Tibial nerve (tissue), 4 donors: ENCODE measurements around the gene DCUN1D2. TPM values are rescaled to one million over a fixed set of nuclear protein-coding genes. Genes with fewer than 3 reads are reported as not detected.
"Not testable (repeated sequence)": the region's sequence is repeated elsewhere in the genome, so short reads cannot be mapped to it uniquely, and the experiment has no call there.

Experiments
- DNase-seq, 2 donors: peaks; one replicate each; pipeline ENCODE4 v3.0.0-alpha.2; 2019; ENCODE audit warnings: low spot score in 2 of 2
- H3K27ac ChIP-seq, 4 donors: fragments of 200-600 bp; sonication (generic) in 3 of 4; one replicate each; pipeline ENCODE4 v1.5.1; 2017 to 2019; ENCODE audit warnings: mild to moderate bottlenecking in 1 of 4
- H3K27me3 ChIP-seq, 2 donors: fragments of 200-600 bp; sonication (generic) in 1 of 2; one replicate each; pipeline versions ENCODE4 v1.5.1 to v1.6.0; 2017 to 2019
- H3K36me3 ChIP-seq, 3 donors: fragments of 200-600 bp; sonication (generic); one replicate each; pipeline ENCODE4 v1.5.1; 2018 to 2019
- H3K4me1 ChIP-seq, 4 donors: fragments of 200-600 bp; sonication (generic) in 3 of 4; one replicate each; pipeline ENCODE4 v1.5.1; 2017 to 2019
- H3K4me3 ChIP-seq, 4 donors: fragments of 200-600 bp; sonication (generic) in 3 of 4; one replicate each; pipeline ENCODE4 v1.5.1; 2017 to 2019; ENCODE audit warnings: mild to moderate bottlenecking in 1 of 4, moderate library complexity in 1 of 4
- H3K9me3 ChIP-seq, 4 donors: fragments of 200-600 bp; sonication (generic) in 3 of 4; one replicate each; pipeline ENCODE4 v1.5.1; 2017 to 2019
- CTCF ChIP-seq, 5 experiments: fragments of 200-600 bp in 3 of 5; fragments of 450-650 bp in 2 of 5; sonication (generic) in 3 of 5; IDR thresholded peaks; one replicate each; pipeline ENCODE4 v1.5.1; 2016 to 2019; ENCODE audit warnings: antibody characterized with exemption in 5 of 5, mild to moderate bottlenecking in 3 of 5, moderate library complexity in 2 of 5
- EP300 ChIP-seq, 2 donors: sonication (generic); formaldehyde crosslinking; IDR thresholded peaks; one replicate each; pipeline ENCODE4 v1.6.1; 2017; ENCODE audit warnings: antibody characterized with exemption in 2 of 2, mild to moderate bottlenecking in 1 of 2
- POLR2A ChIP-seq, 2 donors: fragments of 450-650 bp; IDR thresholded peaks; one replicate each; pipeline ENCODE4 v1.6.1; 2017; ENCODE audit warnings: antibody characterized with exemption in 2 of 2, mild to moderate bottlenecking in 2 of 2, moderate library complexity in 2 of 2
- WGBS, 2 donors: methylation state at CpG; one replicate each; pipeline ENCODE4 v1.1.5; 2018; 5-methylcytosine and 5-hydroxymethylcytosine counted together
- total RNA-seq, 4 donors: library from RNA; depleted of rRNA; stranded (reverse); fragments of >200 nt; gene quantifications; one replicate each; pipeline ENCODE4 v1.1.0, GENCODE V29; 2016

The DCUN1D2 gene
- total RNA-seq, 4 donors from 2014 or later = 16.3 to 28.0 (median 21.0) TPM

- no peaks in the 10 kb centered on the region for H3K9me3 ChIP-seq
- peak overlapping the region in 1 of 4 donors; percentile 27 for H3K27ac ChIP-seq
- no peak for DNase-seq
- peaks cover 0 to 73% (median 0%) of the 10 kb centered on the region in 3 donors for H3K36me3 ChIP-seq
- WGBS, 2 donors = 79 to 83% methylated on average over 11 of the region's 11 CpGs
- TF ChIP-seq CTCF (IDR thresholded peaks at IDR 0.05) (no peak), POLR2A (IDR thresholded peaks at IDR 0.05) (no peak), EP300 (IDR thresholded peaks at IDR 0.05) (no peak)
- no peaks in the 10 kb centered on the region for H3K27me3 ChIP-seq
- H3K4me3 ChIP-seq = no peak overlapping the region
- no peaks in the 10 kb centered on the region for H3K4me1 ChIP-seq
Observed at GRCh38 chr13:113471844-113472243, 18.7 kb downstream of the DCUN1D2 start.

GRCh38 chr13:113470635-113471163 is 19.8 kb downstream of the DCUN1D2 start:
- peaks cover 0 to 69% (median 0%) of the 10 kb centered on the region in 3 donors for H3K36me3 ChIP-seq
- WGBS, 2 donors = 83 to 94% methylated on average over 4 of the region's 4 CpGs
- not testable (repeated sequence) for H3K27me3 ChIP-seq, H3K4me3 ChIP-seq, H3K4me1 ChIP-seq, DNase-seq, H3K9me3 ChIP-seq, H3K27ac ChIP-seq

- peaks cover 0 to 65% (median 0%) of the 10 kb centered on the region in 3 donors for H3K36me3 ChIP-seq
- no peak for DNase-seq
- WGBS, 2 donors = 95 to 97% methylated on average over 10 of the region's 10 CpGs
- no peak overlapping the region for H3K27ac ChIP-seq
- no peak overlapping the region for H3K4me3 ChIP-seq
- H3K4me1 ChIP-seq = no peaks in the 10 kb centered on the region
- no peaks in the 10 kb centered on the region for H3K9me3 ChIP-seq
- no peaks in the 10 kb centered on the region for H3K27me3 ChIP-seq
- TF ChIP-seq EP300 (IDR thresholded peaks at IDR 0.05) = no peak
- no peak for TF ChIP-seq POLR2A (IDR thresholded peaks at IDR 0.05)
- no peak for TF ChIP-seq CTCF (IDR thresholded peaks at IDR 0.05)
Observed at GRCh38 chr13:113470073-113470472, 20.4 kb downstream of the DCUN1D2 start.

GRCh38 chr13:113469582-113469981 is 20.9 kb downstream of the DCUN1D2 start:
- no peak for DNase-seq
- WGBS, 2 donors = 91 to 95% methylated on average over 7 of the region's 7 CpGs
- Histone ChIP-seq H3K4me1 (no peaks in the 10 kb centered on the region), H3K4me3 (no peak overlapping the region), H3K9me3 (no peaks in the 10 kb centered on the region), H3K27me3 (no peaks in the 10 kb centered on the region), H3K27ac (no peak overlapping the region), H3K36me3 (peaks cover 0 to 60% (median 0%) of the 10 kb centered on the region in 3 donors)
- TF ChIP-seq CTCF (IDR thresholded peaks at IDR 0.05) (no peak), EP300 (IDR thresholded peaks at IDR 0.05) (no peak), POLR2A (IDR thresholded peaks at IDR 0.05) (no peak)

- Histone ChIP-seq H3K27me3 (no peaks in the 10 kb centered on the region), H3K27ac (no peak overlapping the region), H3K9me3 (no peaks in the 10 kb centered on the region), H3K4me1 (no peaks in the 10 kb centered on the region), H3K4me3 (no peak overlapping the region), H3K36me3 (peaks cover 0 to 50% (median 0%) of the 10 kb centered on the region in 3 donors)
- DNase-seq = no peak
- TF ChIP-seq POLR2A (IDR thresholded peaks at IDR 0.05) = no peak
- no peak for TF ChIP-seq EP300 (IDR thresholded peaks at IDR 0.05)
- TF ChIP-seq CTCF (IDR thresholded peaks at IDR 0.05) = no peak
- WGBS, 2 donors = 72% methylated on average over 22 of the region's 22 CpGs
Observed at GRCh38 chr13:113468472-113469201, 21.9 kb downstream of the DCUN1D2 start.
